ENCODE measurements around the gene STRBP.

STRBP gene

DNA sequence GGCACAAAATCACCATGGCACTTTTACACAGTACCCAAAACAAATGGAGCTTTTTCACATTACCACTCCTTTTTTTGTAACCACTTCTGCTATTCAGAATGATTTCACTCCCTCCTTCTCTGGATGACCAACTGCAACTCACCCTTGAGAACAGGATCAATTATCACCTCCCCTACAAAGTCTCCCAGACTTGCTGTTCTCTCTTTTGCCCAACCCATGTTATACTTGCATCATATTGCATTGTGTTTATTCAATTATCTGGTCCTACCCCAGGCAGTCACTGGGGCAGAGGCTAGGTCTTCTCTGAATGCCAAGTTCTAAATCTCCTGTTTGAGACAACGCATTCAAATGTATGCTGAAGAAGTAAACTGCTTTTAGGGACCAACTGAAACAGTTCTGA lies 139.0 kb downstream of the STRBP start:
- no peak for DNase-seq (ENCODE audit: low read depth)

DNA sequence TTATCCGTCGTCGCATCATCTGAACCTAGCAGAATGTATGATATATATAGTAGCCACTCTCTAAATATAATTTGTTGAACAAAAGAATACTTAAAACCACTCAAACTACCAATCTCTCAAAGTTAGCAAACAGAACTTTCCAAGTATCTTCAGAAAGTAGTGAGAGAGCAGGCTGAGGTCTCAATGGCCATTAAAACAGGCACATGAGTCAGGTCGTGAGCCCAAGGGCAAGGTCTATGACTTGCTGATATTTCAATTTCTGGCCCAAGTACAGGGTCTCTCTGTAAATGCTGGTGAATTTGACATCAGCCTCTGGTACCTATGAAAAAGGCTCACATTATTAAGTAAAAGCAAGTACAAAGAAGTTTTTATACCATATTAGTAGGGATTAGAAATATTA lies 139.8 kb downstream of the STRBP start:
- DNase-seq (ENCODE audit: low read depth), result no peak

DNA sequence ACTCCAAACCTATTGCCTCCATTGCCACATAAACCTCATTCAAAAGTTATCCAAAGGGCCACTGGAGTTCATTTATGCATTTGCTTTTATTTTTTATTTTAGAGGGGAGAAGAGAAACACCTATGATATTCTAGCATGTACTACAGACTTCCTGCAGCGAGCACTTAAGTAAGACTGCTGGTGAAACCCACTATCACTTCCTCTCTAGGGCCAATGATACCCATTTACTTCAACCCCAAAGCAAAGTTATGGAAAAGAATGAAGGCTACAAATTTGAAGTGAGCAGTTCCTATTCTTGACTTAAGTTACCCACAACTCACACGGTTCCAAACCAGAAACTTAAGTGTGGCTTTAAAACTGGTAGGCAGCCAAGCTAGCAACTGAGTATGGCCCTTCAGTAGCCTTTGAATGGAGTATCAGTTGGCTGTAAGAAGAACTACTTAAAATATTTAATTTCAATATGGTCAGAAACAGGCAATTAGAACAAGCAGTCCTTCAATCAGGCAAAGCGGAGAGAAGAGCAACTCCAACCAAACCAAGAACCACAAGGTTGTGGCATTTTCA lies 140.8 kb downstream of the STRBP start:
- DNase-seq (ENCODE audit: low read depth), result no peak

DNA sequence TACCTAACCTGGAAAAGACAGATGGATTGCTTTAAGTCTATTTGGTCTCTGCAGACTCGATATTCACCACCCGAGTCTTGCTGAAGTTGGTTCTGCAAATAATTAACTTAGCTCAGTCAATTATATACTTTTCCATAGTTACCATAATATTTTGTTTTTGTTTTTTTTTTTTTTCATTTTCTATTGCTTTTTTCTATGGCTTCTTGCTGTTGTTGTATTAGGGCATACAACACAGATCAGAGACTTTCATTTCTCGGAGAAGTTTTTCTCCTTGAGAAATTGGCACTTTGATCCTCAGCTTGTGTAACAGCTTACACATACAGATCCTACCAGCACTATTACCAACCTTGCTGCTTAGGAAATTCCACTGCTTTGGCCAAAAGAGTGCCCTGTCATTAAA lies 146.9 kb downstream of the STRBP start:
- no peak for DNase-seq (ENCODE audit: low read depth)

DNA sequence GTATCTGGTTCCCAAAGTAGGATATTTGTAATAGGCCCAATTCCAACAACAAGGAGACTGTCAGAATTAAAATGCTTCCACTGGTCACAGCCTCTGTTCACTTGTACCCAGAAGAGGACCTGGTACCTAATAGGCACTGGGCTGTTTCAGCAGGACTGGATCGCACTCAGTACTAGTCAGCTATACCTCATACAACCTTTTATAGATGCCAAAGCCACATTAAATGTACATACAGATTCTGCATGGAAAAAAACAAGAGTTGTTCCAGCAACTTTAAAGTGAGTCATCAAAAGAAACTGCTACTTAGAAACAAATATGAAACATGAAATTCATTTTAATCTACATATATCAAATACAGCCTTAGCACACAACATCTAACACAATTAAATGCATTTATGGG lies 147.4 kb downstream of the STRBP start:
- DNase-seq (ENCODE audit: low read depth), result no peak

DNA sequence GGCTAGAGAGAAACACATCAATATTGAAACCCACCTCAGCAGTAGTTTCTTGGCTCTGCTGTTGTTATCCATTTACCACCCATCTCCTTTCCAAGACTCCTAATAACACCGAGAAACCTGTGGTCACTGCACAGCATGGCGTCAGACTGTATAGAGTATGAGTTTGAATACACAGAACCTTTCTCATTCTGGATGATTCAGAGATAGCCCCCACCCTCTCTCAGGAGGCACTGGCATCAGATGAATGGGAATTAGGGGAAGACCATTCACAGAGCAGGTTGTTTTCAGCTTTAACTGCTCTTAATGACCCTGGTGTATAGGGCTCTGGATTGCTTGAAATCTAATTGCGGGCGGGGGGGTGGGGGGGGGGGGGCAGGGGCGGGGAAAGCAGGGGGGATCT lies 148.3 kb downstream of the STRBP start:
- no peak for DNase-seq (ENCODE audit: low read depth)

DNA sequence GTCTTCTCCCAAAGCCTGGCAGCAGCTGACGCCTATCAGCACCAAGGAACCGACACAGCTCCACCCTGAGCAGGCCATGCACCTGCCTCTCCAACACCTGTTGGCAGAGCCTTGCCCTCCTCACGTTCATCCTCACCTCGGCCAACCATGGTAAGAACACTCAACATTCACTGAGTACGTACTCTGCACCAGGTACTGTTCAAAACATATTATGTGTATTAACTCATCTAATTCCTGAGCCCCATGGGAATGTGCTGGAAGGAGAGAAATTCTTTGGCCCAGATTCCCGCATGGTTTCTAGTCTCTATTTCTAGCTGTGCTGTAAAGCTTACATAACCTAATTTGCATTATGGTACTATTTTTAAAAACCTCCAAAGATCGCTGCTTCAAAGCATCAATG lies 148.8 kb downstream of the STRBP start:
- no peak for DNase-seq (ENCODE audit: low read depth)

DNA sequence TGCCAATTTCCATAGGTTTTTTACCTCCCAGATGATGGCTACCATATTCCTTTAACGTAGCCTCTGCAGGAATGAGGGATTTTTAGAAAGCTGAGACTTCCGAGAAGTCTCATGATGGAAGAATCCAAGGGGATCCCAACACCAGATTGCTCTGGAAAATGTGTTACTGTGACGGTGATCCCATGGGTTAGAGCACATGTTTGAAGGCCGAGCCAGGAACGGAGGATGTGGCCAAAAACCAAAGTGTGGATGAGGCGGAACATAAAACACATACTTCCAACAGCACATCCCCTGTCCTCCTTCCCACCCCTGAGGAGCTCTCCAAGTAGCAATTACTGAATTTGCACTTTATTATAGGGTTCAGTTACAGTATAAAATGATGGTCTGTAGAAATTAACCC lies 152.3 kb downstream of the STRBP start:
- no peak for DNase-seq (ENCODE audit: low read depth)

DNA sequence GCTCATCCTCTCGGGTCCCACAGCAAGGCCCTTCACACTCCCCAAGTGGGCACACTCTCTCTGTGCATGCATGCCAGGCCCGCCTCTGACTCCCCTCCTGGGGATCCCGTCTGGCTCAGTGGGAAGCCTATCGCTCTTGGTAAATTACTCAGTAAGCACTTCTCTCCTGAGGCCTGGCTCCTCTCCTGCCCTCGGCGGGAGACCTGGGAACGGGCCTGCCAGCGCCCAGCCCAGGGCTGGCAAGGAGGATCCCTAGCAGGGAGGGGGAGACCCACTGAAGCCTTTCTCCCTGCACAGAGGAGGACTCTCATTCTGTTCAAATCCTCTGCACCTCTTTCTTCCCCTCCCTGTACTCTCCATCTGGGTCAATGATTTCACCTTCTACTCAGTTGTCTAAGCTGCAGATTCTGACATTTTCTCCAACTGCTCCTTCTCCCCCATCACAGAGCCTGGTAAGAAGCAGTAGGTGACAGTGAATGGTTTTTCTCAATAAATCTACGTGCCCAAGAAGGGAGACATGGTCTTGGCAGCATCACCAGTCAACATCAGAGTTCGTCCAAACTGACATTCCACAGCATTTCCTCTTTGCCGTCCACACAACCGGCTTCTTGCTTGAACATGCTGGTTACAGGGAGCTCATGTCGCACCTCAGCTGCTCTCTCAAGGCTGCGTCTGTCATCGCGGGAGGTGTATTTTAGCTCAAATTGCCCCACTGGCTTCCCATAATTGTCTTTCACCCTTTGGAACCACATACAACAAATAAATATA lies 153.1 kb downstream of the STRBP start:
- DNase-seq (ENCODE audit: low read depth), result no peak

DNA sequence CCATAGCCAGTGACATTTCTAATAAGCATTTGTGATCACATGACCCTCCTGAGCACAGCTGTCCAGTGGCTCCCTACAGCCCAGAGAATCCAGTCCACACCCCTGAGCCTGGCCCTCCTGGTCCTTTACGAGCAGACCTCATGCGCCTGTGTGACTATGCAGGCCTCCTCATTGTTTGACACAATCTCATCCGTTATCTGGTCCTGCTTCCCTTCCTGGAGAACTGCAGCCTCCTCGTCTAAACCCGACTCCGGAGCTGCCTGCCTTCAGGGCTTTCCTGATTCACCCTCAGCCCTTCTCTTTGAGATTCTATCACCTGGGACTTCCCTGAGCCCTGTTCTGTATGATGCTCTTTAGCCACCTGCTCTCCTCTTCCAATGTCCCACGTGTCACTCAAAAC lies 155.2 kb downstream of the STRBP start:
- no peak for DNase-seq (ENCODE audit: low read depth)

DNA sequence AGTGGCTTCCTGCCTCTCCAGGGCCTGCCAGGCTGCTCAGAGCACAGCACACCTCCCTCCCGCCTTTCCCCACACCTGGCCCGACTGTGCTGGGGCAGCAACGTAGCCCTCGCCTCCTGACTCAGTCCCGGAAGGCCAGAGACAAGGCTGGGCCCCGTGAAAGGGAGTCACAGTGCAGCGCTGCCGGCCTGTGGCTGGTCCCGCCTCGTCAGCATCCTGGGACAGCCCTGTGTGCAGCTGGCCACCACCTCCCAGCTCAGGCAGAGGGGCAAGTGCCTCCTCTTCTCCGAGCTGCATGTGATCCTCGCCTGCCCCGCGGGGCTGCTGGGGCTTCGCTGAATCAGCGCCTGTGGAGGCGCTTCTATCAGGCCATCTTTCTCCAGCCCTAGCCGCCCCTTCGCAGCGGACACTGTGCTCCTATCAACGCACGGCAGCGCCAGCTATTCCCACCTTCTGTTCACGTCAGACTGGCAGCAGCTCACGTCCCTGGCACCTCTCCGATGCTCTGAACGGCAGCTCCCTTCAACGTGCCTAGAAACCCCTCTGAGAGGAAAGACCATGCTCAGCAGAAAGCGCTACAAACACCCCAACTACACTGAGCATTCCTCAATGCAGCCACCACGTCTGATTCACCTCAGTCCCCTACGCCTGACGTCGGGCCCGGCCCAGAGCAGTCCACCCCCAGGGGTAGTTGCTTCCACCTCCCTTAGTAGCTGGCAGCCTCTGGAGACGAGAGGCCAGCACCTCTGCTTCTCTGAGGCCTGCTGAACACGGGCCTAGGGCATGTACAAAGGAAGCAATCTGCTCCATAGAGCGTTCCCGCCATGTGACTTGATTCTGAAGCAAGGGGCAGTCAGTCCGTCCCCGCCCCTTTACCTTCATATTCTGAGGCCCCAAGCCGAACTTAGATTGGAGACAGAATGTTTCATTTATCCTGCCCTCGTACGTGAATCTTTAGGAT lies 156.1 kb downstream of the STRBP start:
- DNase-seq (ENCODE audit: low read depth), result no peak

DNA sequence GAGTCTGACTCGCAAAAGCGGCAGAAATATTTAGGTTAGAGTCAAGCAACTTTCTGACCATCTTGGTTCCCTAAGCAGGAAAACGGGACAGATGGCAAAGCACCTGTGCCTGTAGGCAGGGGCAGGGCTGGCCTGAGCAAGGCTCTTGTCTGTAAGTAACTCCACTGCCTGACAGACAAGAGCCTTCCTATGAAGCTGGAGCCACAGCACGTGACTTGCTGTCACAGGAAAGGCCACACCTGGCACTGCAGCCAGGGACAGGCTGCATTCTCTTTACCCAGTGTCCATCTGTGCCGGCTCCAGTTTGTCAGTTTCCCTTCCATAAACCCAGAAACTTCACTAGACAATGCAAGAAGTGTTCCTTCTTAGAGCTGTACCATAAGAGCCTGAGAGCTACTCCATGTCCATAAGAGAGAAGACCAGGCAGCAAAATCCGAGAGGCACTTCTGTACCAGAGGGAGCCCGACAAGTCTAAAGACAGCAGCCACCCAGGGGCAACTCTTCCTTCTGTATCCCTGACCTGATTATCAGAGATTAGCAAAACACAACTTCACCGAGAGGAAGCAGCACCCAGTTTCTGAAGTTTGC lies 156.9 kb downstream of the STRBP start:
- DNase-seq (ENCODE audit: low read depth), result no peak

DNA sequence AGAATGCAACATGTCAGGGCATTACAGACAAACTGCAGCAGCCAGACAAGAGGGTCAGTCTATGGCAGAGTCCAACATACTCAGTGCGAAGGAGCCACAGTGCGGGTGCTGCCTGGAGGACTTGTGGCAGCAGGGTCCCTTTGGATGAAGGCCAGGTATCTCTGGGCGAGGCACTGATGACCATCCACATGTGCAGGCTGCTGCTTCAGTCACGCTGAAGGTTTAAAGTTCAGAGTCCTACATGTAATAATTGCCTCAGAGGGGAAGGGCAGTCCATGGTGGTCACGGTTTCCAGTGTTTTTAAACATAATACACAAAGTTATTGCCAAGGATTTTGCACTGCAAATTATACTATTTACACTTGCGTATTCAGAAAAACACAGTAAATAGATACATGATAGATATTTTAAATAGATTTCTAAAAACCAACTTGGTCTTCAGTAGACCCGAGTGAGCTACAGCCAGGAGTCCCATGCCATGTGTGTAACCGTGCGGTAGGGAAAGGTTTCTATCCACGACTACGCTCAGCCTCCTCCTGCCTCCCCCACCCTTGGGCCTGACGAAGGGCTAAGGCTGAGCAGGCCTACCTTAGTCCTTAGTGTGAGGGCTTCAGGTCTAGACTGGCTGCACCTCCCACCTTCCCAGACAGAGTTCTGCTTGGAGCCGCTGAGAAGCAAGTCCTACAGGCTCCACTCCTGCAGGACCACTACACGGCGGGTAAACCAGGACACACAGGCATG lies 158.7 kb downstream of the STRBP start:
- DNase-seq (ENCODE audit: low read depth), result no peak

DNA sequence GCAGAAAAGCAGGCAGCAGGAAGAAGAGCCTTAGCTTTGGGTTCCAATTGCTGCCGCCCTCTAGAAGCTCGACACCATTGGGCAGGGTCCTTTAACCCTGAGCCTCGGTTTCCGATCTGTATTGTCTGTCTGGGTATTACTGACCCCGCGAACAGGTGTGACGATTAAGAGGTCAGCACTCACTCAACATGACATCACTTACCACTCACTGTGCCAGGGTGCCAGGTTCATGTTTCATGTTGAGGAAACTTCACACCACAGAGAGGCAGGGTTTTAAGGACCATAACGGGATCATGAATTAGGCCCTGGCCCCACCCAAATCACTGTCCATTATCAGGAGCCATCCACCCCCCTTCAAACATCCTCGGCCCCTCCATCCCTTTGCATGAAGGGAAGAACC lies 159.4 kb downstream of the STRBP start:
- no peak for DNase-seq (ENCODE audit: low read depth)

DNA sequence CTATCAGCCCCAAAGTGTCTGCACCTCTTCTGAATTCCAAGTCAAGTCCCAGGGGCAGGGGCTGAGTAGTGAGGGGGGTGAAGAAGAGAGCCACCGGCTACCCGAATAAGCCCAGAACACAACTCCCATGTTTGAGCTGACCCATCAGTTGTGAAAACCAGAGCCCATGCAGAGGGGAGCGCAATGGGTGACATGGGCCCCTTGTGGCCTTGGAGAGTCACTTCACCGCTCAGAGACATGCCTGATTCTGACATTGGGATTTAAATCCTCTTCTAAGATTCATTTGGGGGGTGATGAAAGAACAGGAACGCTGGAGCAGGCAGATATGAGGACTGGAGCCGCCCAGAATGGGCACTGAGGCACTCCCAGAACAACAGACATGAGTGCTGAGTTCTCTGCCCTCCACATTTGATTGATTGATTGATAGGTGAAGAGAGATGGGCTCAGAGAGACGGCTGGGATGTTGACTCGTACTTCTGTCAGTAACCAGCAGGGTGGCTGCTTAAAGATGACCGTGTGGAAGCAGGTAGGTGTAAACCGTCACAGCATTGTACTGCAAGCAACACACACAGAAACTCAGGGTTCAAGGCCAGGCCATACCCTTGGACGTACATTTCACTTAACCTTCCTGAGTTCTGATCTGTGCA lies 160.6 kb downstream of the STRBP start:
- DNase-seq (ENCODE audit: low read depth), result no peak

DNA sequence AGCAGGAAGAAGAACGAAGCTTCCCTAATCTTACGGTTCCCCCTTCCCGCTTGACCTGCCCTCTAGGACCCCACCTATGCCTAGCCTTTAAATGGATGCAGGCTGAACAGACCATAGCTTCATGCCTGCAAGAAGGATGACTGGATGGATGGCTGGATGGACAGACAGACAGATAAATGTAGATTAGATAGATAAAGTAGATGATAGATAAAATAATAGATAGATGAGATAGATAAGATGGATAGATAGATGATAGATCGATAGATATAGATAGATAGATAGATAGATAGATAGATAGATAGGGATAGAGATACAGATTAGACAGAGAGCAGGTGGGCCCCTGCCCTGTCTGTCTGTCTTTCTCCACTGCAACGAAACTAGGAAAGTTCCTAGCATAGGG lies 162.9 kb downstream of the STRBP start:
- DNase-seq (ENCODE audit: low read depth), result no peak

DNA sequence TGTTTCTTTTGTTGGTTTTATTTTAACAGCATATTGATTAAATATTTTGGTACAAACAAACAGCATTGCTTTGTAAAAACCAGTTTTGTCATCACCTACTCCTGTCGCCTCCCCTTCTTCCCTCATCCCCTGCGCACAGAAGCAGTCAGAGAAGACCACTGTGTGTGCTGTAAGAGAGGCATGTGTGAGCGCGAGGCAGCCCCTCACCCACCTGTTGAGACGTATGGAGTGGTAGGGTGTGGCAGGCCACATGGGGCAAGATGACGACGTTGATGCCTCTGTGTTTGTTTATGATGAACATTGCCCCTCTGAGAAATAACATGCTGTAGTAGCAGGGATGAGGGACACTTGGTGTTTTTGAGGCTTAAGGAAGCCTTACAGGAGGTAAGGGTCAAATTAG lies 163.6 kb downstream of the STRBP start:
- DNase-seq (ENCODE audit: low read depth), result no peak

DNA sequence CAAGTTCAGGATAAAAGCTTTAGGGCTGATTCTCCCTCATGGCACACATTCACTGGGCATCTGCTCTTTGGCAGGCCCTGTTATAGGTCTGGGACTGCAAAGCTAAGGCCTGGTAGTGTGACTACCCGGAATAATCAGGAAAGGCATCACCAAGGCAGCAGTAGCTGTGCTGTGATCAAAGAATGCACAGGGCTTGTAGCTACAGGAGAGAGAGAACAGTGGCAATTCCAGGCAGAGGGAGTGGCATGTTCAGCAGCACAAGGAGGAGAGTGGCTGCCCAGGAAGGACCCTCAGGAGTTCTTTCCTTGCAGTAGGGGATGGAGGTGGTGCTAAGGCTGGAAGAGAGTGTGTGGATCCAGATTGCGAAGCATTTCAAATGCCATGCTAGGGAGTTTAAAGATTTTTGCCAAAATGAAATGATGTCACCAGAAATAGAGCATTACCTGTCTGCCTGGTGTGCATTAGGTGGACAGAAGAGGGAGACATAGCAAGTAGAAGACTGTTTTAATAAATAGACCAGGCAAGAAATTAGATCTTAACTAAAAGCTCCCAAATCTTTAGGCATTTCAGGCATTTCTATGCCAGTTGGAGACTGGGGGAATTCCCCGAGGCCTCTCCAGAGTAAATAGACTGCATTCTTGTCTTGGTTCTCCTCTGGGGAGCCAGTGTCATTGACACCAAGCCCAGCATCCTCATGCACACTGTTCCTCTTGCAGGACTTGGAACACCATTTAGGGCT lies 165.8 kb downstream of the STRBP start:
- DNase-seq (ENCODE audit: low read depth), result no peak

DNA sequence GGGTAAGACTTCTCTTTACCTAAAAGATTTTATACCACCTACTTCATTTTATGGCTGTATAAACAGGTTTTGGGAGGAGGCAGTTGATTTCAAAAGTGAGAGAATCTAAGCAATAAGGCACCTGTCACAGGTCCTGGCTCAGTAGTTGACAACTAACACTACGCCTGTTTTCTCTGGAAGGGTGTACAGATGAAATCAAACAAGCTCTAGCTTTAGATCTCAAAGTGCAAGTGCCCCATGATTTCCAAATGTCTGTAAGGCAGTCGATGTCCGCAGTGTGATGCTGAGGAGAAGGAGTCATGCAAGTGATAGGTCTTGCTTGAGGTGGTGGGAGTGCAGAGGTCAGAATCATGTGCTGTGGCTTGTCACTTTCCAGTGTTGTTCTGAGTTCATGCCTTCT lies 168.8 kb downstream of the STRBP start:
- no peak for DNase-seq (ENCODE audit: low read depth)

DNA sequence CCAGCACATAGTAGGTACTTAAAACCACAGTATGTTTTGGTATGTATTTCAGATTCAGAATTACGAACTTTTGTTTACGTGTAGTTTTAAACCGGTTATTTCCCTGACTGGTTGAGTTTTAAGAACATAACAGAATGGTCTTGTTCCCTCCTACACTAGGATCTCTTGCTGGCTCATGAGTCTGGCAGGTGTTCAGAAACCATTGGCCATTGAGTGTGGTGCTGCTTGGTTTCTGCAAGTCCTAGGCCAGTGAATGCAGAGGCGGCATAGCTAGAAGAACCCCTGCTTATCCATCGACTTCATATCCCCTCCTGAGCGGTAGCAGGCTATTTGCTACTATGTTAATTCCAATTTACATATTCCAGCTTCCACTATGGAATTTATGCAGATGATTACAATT lies 169.3 kb downstream of the STRBP start:
- no peak for DNase-seq (ENCODE audit: low read depth)

DNA sequence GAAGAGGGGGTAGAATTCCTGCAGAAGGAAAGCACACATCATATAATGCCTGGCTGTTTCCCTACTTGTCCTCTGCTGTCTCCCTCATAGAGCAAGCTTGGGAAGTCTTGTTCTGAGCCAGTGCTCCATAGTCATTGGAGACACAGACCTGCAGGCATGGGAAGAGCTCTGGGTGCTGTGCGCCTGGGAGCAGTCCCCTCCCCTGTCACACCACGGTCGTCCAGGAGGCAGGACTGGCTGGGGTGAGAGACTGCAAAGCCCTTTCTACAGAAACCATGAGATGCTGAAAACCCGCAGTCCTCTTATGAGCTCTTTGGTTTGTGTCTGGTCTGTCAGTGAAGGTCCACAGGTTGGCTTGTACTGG lies 170.3 kb downstream of the STRBP start:
- DNase-seq (ENCODE audit: low read depth), result no peak

All from T follicular helper cell (primary cell).